Activated CD4-positive, alpha-beta memory T cell treated with anti-CD3 and anti-CD28 coated beads, Interleukin-2, amount 10 ng/mL, durations not matched to agents 7 days and 5 days (primary cell): ENCODE measurements around the gene CACNG1. TPM values are rescaled to one million over a fixed set of nuclear protein-coding genes. Genes with fewer than 3 reads are reported as not detected.
"Not testable (repeated sequence)": the region's sequence is repeated elsewhere in the genome, so short reads cannot be mapped to it uniquely, and the experiment has no call there.

Experiments used
- CTCF ChIA-PET: fragments of 350-600 bp; sonication (Branson Sonifier 250); formaldehyde crosslinking; loops from one replicate; lab custom pipeline; 2021; ENCODE audit warnings: antibody characterized with exemption, inconsistent platforms; lab: Charles Lee
- POLR2A ChIA-PET: fragments of 350-600 bp; sonication (Branson Sonifier 250); formaldehyde crosslinking; loops from one replicate; lab custom pipeline; 2021; ENCODE audit warnings: antibody characterized with exemption; lab: Charles Lee
- DNase-seq: peaks from one replicate; pipeline ENCODE4 v3.0.0-alpha.2; 2020
- H3K27ac Mint-ChIP-seq: one replicate; pipeline ENCODE4 v1.8.0; 2021; ENCODE audit warnings: mild to moderate bottlenecking, mixed read lengths
- H3K27me3 Mint-ChIP-seq: one replicate; pipeline ENCODE4 v1.8.0; 2021; ENCODE audit warnings: mixed read lengths
- H3K36me3 Mint-ChIP-seq: one replicate; pipeline ENCODE4 v1.8.0; 2021; ENCODE audit warnings: low read depth, mixed read lengths
- H3K4me1 Mint-ChIP-seq: one replicate; pipeline ENCODE4 v1.8.0; 2021; ENCODE audit warnings: mixed read lengths
- H3K4me3 Mint-ChIP-seq: one replicate; pipeline ENCODE4 v1.8.0; 2021; ENCODE audit warnings: mild to moderate bottlenecking, mixed read lengths
- H3K9me3 Mint-ChIP-seq: one replicate; pipeline ENCODE4 v1.8.0; 2021; ENCODE audit warnings: mixed read lengths
- total RNA-seq, 2 experiments: library from RNA; stranded (reverse); gene quantifications; one replicate each; pipeline ENCODE4 v1.2.3, GENCODE V29; 2021

CACNG1 gene
- total RNA-seq, 2 experiments from 2014 or later: not detected

GRCh38 chr17:67033613-67034012 lies 10.7 kb upstream of the CACNG1 start:
- no peaks in the 10 kb centered on the region for H3K36me3 Mint-ChIP-seq
- ChIA-PET CTCF (no interaction called here), POLR2A (no interaction called here)
- H3K4me3 Mint-ChIP-seq: no peak overlapping the region
- H3K27ac Mint-ChIP-seq: no peak overlapping the region
- peaks cover 7% of the 10 kb centered on the region for H3K27me3 Mint-ChIP-seq
- peaks cover 2% of the 10 kb centered on the region for H3K4me1 Mint-ChIP-seq
- H3K9me3 Mint-ChIP-seq: no peaks in the 10 kb centered on the region
- DNase-seq: no peak

- Mint-ChIP-seq H3K36me3 (no peaks in the 10 kb centered on the region), H3K9me3 (no peaks in the 10 kb centered on the region), H3K27ac (no peak overlapping the region), H3K27me3 (peaks cover 7% of the 10 kb centered on the region), H3K4me1 (peaks cover 2% of the 10 kb centered on the region), H3K4me3 (no peak overlapping the region)
- ChIA-PET POLR2A (no interaction called here), CTCF (interaction anchor here (0.6 kb wide), 1 partner anchor 1086 kb away, joined by 4 read pairs; no protein-coding TSS in a partner anchor)
- DNase-seq: no peak
Observed at GRCh38 chr17:67035131-67036083, 8.9 kb upstream of the CACNG1 start.

- no peak for DNase-seq
- Mint-ChIP-seq H3K27me3 (peaks cover 7% of the 10 kb centered on the region), H3K9me3 (no peaks in the 10 kb centered on the region), H3K27ac (no peak overlapping the region), H3K4me1 (peaks cover 2% of the 10 kb centered on the region), H3K4me3 (no peak overlapping the region), H3K36me3 (no peaks in the 10 kb centered on the region)
- POLR2A ChIA-PET: no interaction called here
- CTCF ChIA-PET: no interaction called here
Observed at GRCh38 chr17:67038861-67039365, 5.4 kb upstream of the CACNG1 start.

- H3K36me3 Mint-ChIP-seq: no peaks in the 10 kb centered on the region
- H3K4me1 Mint-ChIP-seq: peaks cover 2% of the 10 kb centered on the region
- POLR2A ChIA-PET: no interaction called here
- CTCF ChIA-PET: no interaction called here
- no peak overlapping the region for H3K27ac Mint-ChIP-seq
- H3K4me3 Mint-ChIP-seq: no peak overlapping the region
- no peak for DNase-seq
- H3K9me3 Mint-ChIP-seq: no peaks in the 10 kb centered on the region
- peaks cover 3% of the 10 kb centered on the region for H3K27me3 Mint-ChIP-seq
Observed at GRCh38 chr17:67040652-67041051, 3.7 kb upstream of the CACNG1 start.

GRCh38 chr17:67041119-67041518 lies 3.2 kb upstream of the CACNG1 start:
- H3K4me1 Mint-ChIP-seq, DNase-seq, CTCF ChIA-PET, POLR2A ChIA-PET, H3K4me3 Mint-ChIP-seq, H3K36me3 Mint-ChIP-seq, H3K27me3 Mint-ChIP-seq, H3K27ac Mint-ChIP-seq, H3K9me3 Mint-ChIP-seq: not testable (repeated sequence)

- Mint-ChIP-seq H3K27ac (no peak overlapping the region), H3K4me3 (no peak overlapping the region), H3K4me1 (no peaks in the 10 kb centered on the region), H3K36me3 (no peaks in the 10 kb centered on the region), H3K27me3 (no peaks in the 10 kb centered on the region), H3K9me3 (no peaks in the 10 kb centered on the region)
- ChIA-PET CTCF (no interaction called here), POLR2A (no interaction called here)
- no peak for DNase-seq
Observed at GRCh38 chr17:67041531-67041930, 2.8 kb upstream of the CACNG1 start.

GRCh38 chr17:67041941-67042899 lies 2.1 kb upstream of the CACNG1 start:
- POLR2A ChIA-PET: no interaction called here
- Mint-ChIP-seq H3K4me3 (no peak overlapping the region), H3K36me3 (peaks cover 3% of the 10 kb centered on the region), H3K9me3 (no peaks in the 10 kb centered on the region), H3K27me3 (peaks cover 2% of the 10 kb centered on the region), H3K27ac (no peak overlapping the region), H3K4me1 (no peaks in the 10 kb centered on the region)
- CTCF ChIA-PET: no interaction called here
- no peak for DNase-seq

GRCh38 chr17:67043283-67043682 lies 1.1 kb upstream of the CACNG1 start:
- DNase-seq: no peak
- peaks cover 2% of the 10 kb centered on the region for H3K27me3 Mint-ChIP-seq
- ChIA-PET CTCF (no interaction called here), POLR2A (no interaction called here)
- peaks cover 3% of the 10 kb centered on the region for H3K36me3 Mint-ChIP-seq
- H3K4me3 Mint-ChIP-seq: no peak overlapping the region
- peaks cover 7% of the 10 kb centered on the region for H3K9me3 Mint-ChIP-seq
- no peaks in the 10 kb centered on the region for H3K4me1 Mint-ChIP-seq
- H3K27ac Mint-ChIP-seq: no peak overlapping the region

GRCh38 chr17:67044940-67045339 lies 586 bp downstream of the CACNG1 start:
- Mint-ChIP-seq H3K27ac (no peak overlapping the region), H3K27me3 (peaks cover 9% of the 10 kb centered on the region), H3K4me3 (no peak overlapping the region), H3K9me3 (peaks cover 17% of the 10 kb centered on the region), H3K4me1 (no peaks in the 10 kb centered on the region), H3K36me3 (peaks cover 8% of the 10 kb centered on the region)
- POLR2A ChIA-PET: no interaction called here
- CTCF ChIA-PET: no interaction called here
- DNase-seq: no peak

GRCh38 chr17:67046398-67046797 lies 2.0 kb downstream of the CACNG1 start:
- ChIA-PET POLR2A (no interaction called here), CTCF (no interaction called here)
- Mint-ChIP-seq H3K4me1 (no peaks in the 10 kb centered on the region), H3K9me3 (peaks cover 17% of the 10 kb centered on the region), H3K4me3 (no peak overlapping the region), H3K27me3 (peaks cover 9% of the 10 kb centered on the region), H3K36me3 (peaks cover 8% of the 10 kb centered on the region), H3K27ac (no peak overlapping the region)
- no peak for DNase-seq

- Mint-ChIP-seq H3K4me1 (no peaks in the 10 kb centered on the region), H3K27me3 (peaks cover 9% of the 10 kb centered on the region), H3K9me3 (peaks cover 17% of the 10 kb centered on the region), H3K4me3 (no peak overlapping the region), H3K36me3 (peaks cover 8% of the 10 kb centered on the region), H3K27ac (no peak overlapping the region)
- DNase-seq: no peak
- CTCF ChIA-PET: no interaction called here
- POLR2A ChIA-PET: no interaction called here
Observed at GRCh38 chr17:67047382-67047781, 3.0 kb downstream of the CACNG1 start.

GRCh38 chr17:67049025-67049739 lies 4.8 kb downstream of the CACNG1 start:
- no peaks in the 10 kb centered on the region for H3K4me1 Mint-ChIP-seq
- no peak overlapping the region for H3K4me3 Mint-ChIP-seq
- peaks cover 17% of the 10 kb centered on the region for H3K9me3 Mint-ChIP-seq
- peaks cover 8% of the 10 kb centered on the region for H3K36me3 Mint-ChIP-seq
- CTCF ChIA-PET: no interaction called here
- peaks cover 9% of the 10 kb centered on the region for H3K27me3 Mint-ChIP-seq
- POLR2A ChIA-PET: no interaction called here
- no peak for DNase-seq
- H3K27ac Mint-ChIP-seq: no peak overlapping the region
